OCI-LY1 (cell line): ENCODE measurements around the gene OR56A4.

Experiments used
- H2AFZ ChIP-seq: fragments of 200-600 bp; sonication (generic), shearing (Covaris generic); 2 replicates; pipeline ENCODE4 v1.6.0; 2014; ENCODE audit warnings: antibody characterized with exemption, mild to moderate bottlenecking, low read length
- H3F3A ChIP-seq: fragments of 200-600 bp; sonication (generic), shearing (Covaris generic); 2 replicates; pipeline ENCODE4 v1.6.0; 2014; ENCODE audit warnings: mild to moderate bottlenecking, antibody characterized with exemption, low read length, moderate library complexity; ENCODE audit not compliant: insufficient read depth
- H3K27ac ChIP-seq: fragments of 200-600 bp; sonication (generic); 2 replicates; pipeline ENCODE4 v1.5.1; 2014; ENCODE audit warnings: low read length, mixed run types, mild to moderate bottlenecking, low read depth; ENCODE audit not compliant: poor library complexity, severe bottlenecking
- H3K27me3 ChIP-seq: fragments of 200-600 bp; sonication (generic); 2 replicates; pipeline ENCODE4 v1.6.0; 2014; ENCODE audit warnings: antibody characterized with exemption, mild to moderate bottlenecking, low read length, moderate library complexity; ENCODE audit not compliant: insufficient read depth
- H3K36me3 ChIP-seq: fragments of 200-600 bp; sonication (generic); 2 replicates; pipeline ENCODE4 v1.6.1; 2014; ENCODE audit warnings: mild to moderate bottlenecking, antibody characterized with exemption, low read length, moderate library complexity, mixed read lengths; ENCODE audit not compliant: insufficient read depth
- H3K4me1 ChIP-seq: fragments of 200-600 bp; sonication (generic); 2 replicates; pipeline ENCODE4 v1.5.1; 2014; ENCODE audit warnings: mild to moderate bottlenecking, low read length, moderate library complexity; ENCODE audit not compliant: insufficient read depth, severe bottlenecking
- H3K4me2 ChIP-seq: fragments of 200-600 bp; sonication (generic), shearing (Covaris generic); 2 replicates; pipeline ENCODE4 v1.6.1; 2014; ENCODE audit warnings: low read length
- H3K4me3 ChIP-seq: fragments of 200-600 bp; sonication (generic); 2 replicates; pipeline ENCODE4 v1.5.1; 2014; ENCODE audit warnings: low read length, low read depth, mild to moderate bottlenecking, mixed read lengths; ENCODE audit not compliant: poor library complexity, severe bottlenecking
- H3K79me2 ChIP-seq: fragments of 200-600 bp; shearing (Covaris generic); 2 replicates; pipeline ENCODE4 v1.6.1; 2016; ENCODE audit warnings: mixed run types, low read length, mixed read lengths; ENCODE audit not compliant: insufficient read depth
- H3K9ac ChIP-seq: fragments of 200-600 bp; sonication (generic), shearing (Covaris generic); 2 replicates; pipeline ENCODE4 v1.6.1; 2014; ENCODE audit warnings: mild to moderate bottlenecking, low read length, mixed read lengths
- H3K9me2 ChIP-seq: fragments of 200-600 bp; sonication (generic), shearing (Covaris generic); 2 replicates; pipeline ENCODE4 v1.6.1; 2014; ENCODE audit warnings: low read depth, mild to moderate bottlenecking, low read length, mixed read lengths
- H3K9me3 ChIP-seq: fragments of 200-600 bp; shearing (Covaris generic); 2 replicates; pipeline ENCODE4 v1.6.1; 2014; ENCODE audit warnings: low read length, mixed read lengths
- H4K20me1 ChIP-seq: fragments of 200-600 bp; sonication (generic), shearing (Covaris generic); 2 replicates; pipeline ENCODE4 v1.6.0; 2016; ENCODE audit warnings: mild to moderate bottlenecking, low read length; ENCODE audit not compliant: insufficient read depth
- EZH2 ChIP-seq: fragments of 200-600 bp; sonication (generic), shearing (Covaris generic); IDR thresholded peaks from 2 replicates; pipeline ENCODE4 v1.8.0; 2017; ENCODE audit warnings: borderline replicate concordance, mixed run types, mild to moderate bottlenecking, antibody characterized with exemption, low read length, moderate library complexity, mixed read lengths
- TF ChIP-seq, protein P1 (sequence below): fragments of 200-600 bp; sonication (generic), shearing (Covaris generic); IDR thresholded peaks from 2 replicates; pipeline ENCODE4 v1.5.1; 2017; ENCODE audit warnings: mild to moderate bottlenecking, antibody characterized with exemption, low read length, moderate library complexity, mixed read lengths

The OR56A4 gene

DNA sequence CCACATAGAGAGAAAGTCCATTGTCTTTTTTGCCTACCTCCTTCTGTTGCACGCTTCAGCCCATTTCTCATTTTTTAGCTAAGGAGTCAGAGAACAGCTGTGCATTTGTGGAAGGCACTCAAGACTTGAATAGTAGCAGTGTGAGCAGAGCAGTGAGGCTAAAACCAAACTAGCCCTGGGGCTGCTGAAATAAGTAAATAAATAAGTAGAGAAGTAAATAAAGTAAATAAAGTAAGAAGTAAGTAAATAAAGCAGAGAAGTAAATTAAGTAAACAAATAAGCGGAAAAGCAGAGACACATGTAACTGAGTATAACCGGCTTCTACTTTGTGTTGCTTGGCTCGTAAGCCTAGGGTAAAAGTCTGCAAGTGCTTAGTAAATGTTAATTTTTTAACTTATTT lies 17.5 kb downstream of the OR56A4 start:
- no peak overlapping the region for H3K4me3 ChIP-seq
- H3K9me3 ChIP-seq: no peaks in the 10 kb centered on the region
- no peaks in the 10 kb centered on the region for H3K36me3 ChIP-seq
- H3K27ac ChIP-seq: no peak overlapping the region
- no peak for TF ChIP-seq EZH2
- TF ChIP-seq, protein P1, sequence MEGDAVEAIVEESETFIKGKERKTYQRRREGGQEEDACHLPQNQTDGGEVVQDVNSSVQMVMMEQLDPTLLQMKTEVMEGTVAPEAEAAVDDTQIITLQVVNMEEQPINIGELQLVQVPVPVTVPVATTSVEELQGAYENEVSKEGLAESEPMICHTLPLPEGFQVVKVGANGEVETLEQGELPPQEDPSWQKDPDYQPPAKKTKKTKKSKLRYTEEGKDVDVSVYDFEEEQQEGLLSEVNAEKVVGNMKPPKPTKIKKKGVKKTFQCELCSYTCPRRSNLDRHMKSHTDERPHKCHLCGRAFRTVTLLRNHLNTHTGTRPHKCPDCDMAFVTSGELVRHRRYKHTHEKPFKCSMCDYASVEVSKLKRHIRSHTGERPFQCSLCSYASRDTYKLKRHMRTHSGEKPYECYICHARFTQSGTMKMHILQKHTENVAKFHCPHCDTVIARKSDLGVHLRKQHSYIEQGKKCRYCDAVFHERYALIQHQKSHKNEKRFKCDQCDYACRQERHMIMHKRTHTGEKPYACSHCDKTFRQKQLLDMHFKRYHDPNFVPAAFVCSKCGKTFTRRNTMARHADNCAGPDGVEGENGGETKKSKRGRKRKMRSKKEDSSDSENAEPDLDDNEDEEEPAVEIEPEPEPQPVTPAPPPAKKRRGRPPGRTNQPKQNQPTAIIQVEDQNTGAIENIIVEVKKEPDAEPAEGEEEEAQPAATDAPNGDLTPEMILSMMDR: no peak
- no peaks in the 10 kb centered on the region for H4K20me1 ChIP-seq
- H3K4me1 ChIP-seq: no peaks in the 10 kb centered on the region
- no peak overlapping the region for H2AFZ ChIP-seq
- no peaks in the 10 kb centered on the region for H3K27me3 ChIP-seq
- no peak overlapping the region for H3K9ac ChIP-seq
- no peaks in the 10 kb centered on the region for H3K79me2 ChIP-seq
- no peaks in the 10 kb centered on the region for H3K9me2 ChIP-seq
- no peaks in the 10 kb centered on the region for H3F3A ChIP-seq
- no peak overlapping the region for H3K4me2 ChIP-seq

DNA sequence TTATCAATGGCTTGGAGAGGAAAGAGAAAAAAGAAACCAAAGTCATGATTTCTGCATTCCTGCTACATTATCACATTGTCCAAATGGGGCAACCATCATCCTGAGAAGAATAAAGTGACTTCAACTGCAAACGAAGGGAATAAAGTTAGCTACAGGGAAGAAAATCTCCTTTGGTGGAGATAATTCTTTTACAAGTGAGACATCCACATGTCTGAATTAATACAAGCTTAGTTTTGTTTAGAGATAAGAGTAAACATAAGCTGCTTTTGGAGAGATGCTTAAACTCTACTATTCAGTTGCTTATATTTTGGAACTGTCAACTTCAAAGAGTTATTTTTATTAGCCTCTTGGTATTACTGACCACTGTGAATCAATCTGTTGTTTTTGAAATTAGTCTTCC lies 19.9 kb downstream of the OR56A4 start, which contains the start of gene OR52L1:
Gene OR52L1 (minus strand): TSS at position 101 of the 400 bp plus-strand sequence. CDS start 55 bp downstream, at position 46.
- H3K4me3 ChIP-seq: no peak within 1 kb of the TSS

DNA sequence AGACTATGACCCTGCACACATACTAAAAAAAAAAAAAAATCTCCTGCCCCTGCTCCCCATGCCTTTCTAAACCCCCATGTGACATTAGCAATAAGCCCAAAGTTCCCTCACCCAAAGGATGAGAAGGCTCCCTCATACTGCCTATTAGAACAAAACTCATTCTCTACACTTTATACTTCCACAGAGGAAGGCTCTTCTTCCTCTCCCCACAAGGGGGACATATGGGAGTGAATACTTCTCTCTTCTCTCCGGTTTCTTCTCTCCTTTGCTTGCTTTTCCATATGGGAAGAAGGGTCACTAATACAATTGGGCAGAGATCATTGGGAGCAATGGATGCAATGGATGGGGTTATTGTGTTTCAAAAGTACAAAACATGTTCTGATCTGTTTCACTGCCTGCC lies 23.3 kb downstream of the OR56A4 start:
- no peak overlapping the region for H2AFZ ChIP-seq
- TF ChIP-seq EZH2: no peak
- TF ChIP-seq, protein P1: no peak
- no peaks in the 10 kb centered on the region for H3K9me3 ChIP-seq

More for the DNA sequence above, 19.9 kb downstream of the OR56A4 start, which contains the start of gene OR52L1:
- Histone ChIP-seq H4K20me1 (no peaks in the 10 kb centered on the region), H3K9me3 (no peaks in the 10 kb centered on the region), H3K27ac (no peak within 1 kb of the TSS), H3K4me1 (no peaks in the 10 kb centered on the region), H3K79me2 (no peaks in the 10 kb centered on the region), H3K36me3 (no peaks in the 10 kb centered on the region), H3K4me2 (no peak within 1 kb of the TSS), H3K27me3 (no peaks in the 10 kb centered on the region), H3F3A (no peaks in the 10 kb centered on the region), H2AFZ (no peak within 1 kb of the TSS), H3K9ac (no peak within 1 kb of the TSS), H3K9me2 (no peaks in the 10 kb centered on the region)
- TF ChIP-seq, protein P1: no peak
- TF ChIP-seq EZH2: no peak

More for the DNA sequence above, 23.3 kb downstream of the OR56A4 start:
- H3K9ac ChIP-seq: no peak overlapping the region
- no peak overlapping the region for H3K4me3 ChIP-seq
- no peak overlapping the region for H3K4me2 ChIP-seq
- H3K4me1 ChIP-seq: no peaks in the 10 kb centered on the region
- no peaks in the 10 kb centered on the region for H3K27me3 ChIP-seq
- H4K20me1 ChIP-seq: no peaks in the 10 kb centered on the region
- no peaks in the 10 kb centered on the region for H3K36me3 ChIP-seq
- H3K27ac ChIP-seq: no peak overlapping the region
- H3F3A ChIP-seq: no peaks in the 10 kb centered on the region
- no peaks in the 10 kb centered on the region for H3K79me2 ChIP-seq
- no peaks in the 10 kb centered on the region for H3K9me2 ChIP-seq
